HepG2 (cell line): ENCODE data around the gene AKR1C3. TPM values are rescaled to one million over a fixed set of nuclear protein-coding genes. Genes with fewer than 3 reads are reported as not detected.
A peak's percentile ranks its signal among the peaks of the same experiment; 100 is the strongest.

Experiments
- ASH2L ChIP-seq: fragments of 300-600, 200-600 bp; sonication (generic); IDR thresholded peaks from 2 replicates; pipeline ENCODE4 v1.7.0; 2017; ENCODE audit warnings: low read depth, mild to moderate bottlenecking, moderate library complexity, mixed read lengths, low read length; ENCODE audit not compliant: insufficient read length
- BATF2 ChIP-seq: sonication (generic); formaldehyde crosslinking; IDR thresholded peaks from 2 replicates; pipeline ENCODE4 v1.8.0; 2022; ENCODE audit warnings: mild to moderate bottlenecking, missing genetic modification reagents, moderate library complexity
- BHLHE40 ChIP-seq: IDR thresholded peaks from 2 replicates; pipeline ENCODE4 v1.6.1; 2011; ENCODE audit warnings: low read length, improper control_type of control experiment
- ERF ChIP-seq: IDR thresholded peaks from 2 replicates; pipeline ENCODE4 v1.6.1; 2018; ENCODE audit warnings: missing biosample characterization, missing genetic modification reagents
- FOXM1 ChIP-seq: sonication (generic); formaldehyde crosslinking; IDR thresholded peaks from 2 replicates; pipeline ENCODE4 v1.5.0; 2020; ENCODE audit warnings: missing genetic modification reagents
- GABPB1 ChIP-seq: IDR thresholded peaks from 2 replicates; pipeline ENCODE4 v1.6.1; 2016; ENCODE audit warnings: mild to moderate bottlenecking, missing genetic modification reagents, moderate library complexity, missing compliant biosample characterization
- HOXA7 ChIP-seq: sonication (generic); formaldehyde crosslinking; IDR thresholded peaks from 2 replicates; pipeline ENCODE4 v1.8.1; 2022; ENCODE audit warnings: mild to moderate bottlenecking, missing genetic modification reagents, moderate library complexity
- MTA1 ChIP-seq: sonication (generic); formaldehyde crosslinking; IDR thresholded peaks from 2 replicates; pipeline ENCODE4 v1.4.0; 2020; ENCODE audit warnings: missing genetic modification reagents, mild to moderate bottlenecking, borderline replicate concordance
- NCOA1 ChIP-seq: sonication (generic); formaldehyde crosslinking; IDR thresholded peaks from 2 replicates; pipeline ENCODE4 v1.9.0; 2021; ENCODE audit warnings: missing genetic modification reagents
- SALL2 ChIP-seq: sonication (generic); formaldehyde crosslinking; IDR thresholded peaks from 2 replicates; pipeline ENCODE4 v1.8.1; 2023; ENCODE audit warnings: mild to moderate bottlenecking, missing genetic modification reagents, inconsistent platforms
- SCMH1 ChIP-seq: sonication (generic); formaldehyde crosslinking; IDR thresholded peaks from 2 replicates; pipeline ENCODE4 v1.9.0; 2021; ENCODE audit warnings: missing genetic modification reagents, mild to moderate bottlenecking, borderline replicate concordance
- SMARCC2 ChIP-seq: fragments of 450-650 bp; IDR thresholded peaks from 2 replicates; pipeline ENCODE4 v1.6.1; 2017; ENCODE audit warnings: antibody characterized with exemption, mild to moderate bottlenecking
- XRCC5 ChIP-seq: fragments of 200-400 bp; formaldehyde crosslinking; optimal IDR thresholded peaks from 2 replicates; pipeline ENCODE3; 2017; ENCODE audit warnings: mild to moderate bottlenecking, low read length
- ZFX ChIP-seq: sonication (generic); formaldehyde crosslinking; IDR thresholded peaks from 2 replicates; pipeline ENCODE4 v1.4.0; 2020; ENCODE audit warnings: mild to moderate bottlenecking, low read depth, missing genetic modification reagents, moderate library complexity
- ZNF124 ChIP-seq: sonication (generic); formaldehyde crosslinking; IDR thresholded peaks from 2 replicates; pipeline ENCODE4 v1.4.0; 2020; ENCODE audit warnings: missing genetic modification reagents
- ZNF777 ChIP-seq: sonication (generic); formaldehyde crosslinking; IDR thresholded peaks from 2 replicates; pipeline ENCODE4 v1.4.0; 2020; ENCODE audit warnings: missing genetic modification reagents
- ZNF788 ChIP-seq: sonication (generic); formaldehyde crosslinking; IDR thresholded peaks from 2 replicates; pipeline ENCODE4 v1.5.0; 2020; ENCODE audit warnings: mild to moderate bottlenecking, missing genetic modification reagents, borderline replicate concordance
- ZSCAN29 ChIP-seq: sonication (generic); formaldehyde crosslinking; conservative IDR thresholded peaks from 2 replicates; pipeline ENCODE4 v1.4.0; 2020; ENCODE audit warnings: mild to moderate bottlenecking, missing genetic modification reagents
- polyA plus RNA-seq, 8 experiments: library from polyadenylated mRNA; depleted of rRNA in 3 of 8; stranded (reverse) in 7 of 8; unstranded in 1 of 8; fragments of >200 nt; fragmentation: Illumina TruSeq in 4 of 8; extraction: Trizol in 4 of 8; gene quantifications; 2 replicates each; pipeline versions ENCODE4 v1.2.1 to v1.2.3, GENCODE V29; 2011 to 2016; ENCODE audit warnings: low read depth in 4 of 8, missing spikeins in 1 of 8, mixed read lengths in 1 of 8; ENCODE audit not compliant: insufficient read depth in 1 of 8
- total RNA-seq, 5 experiments: library from RNA; depleted of rRNA; stranded (reverse); fragments of >200 nt; fragmentation: Illumina TruSeq; extraction: Trizol; gene quantifications; 2 replicates each; pipeline ENCODE4 v1.2.3, GENCODE V29; 2016; ENCODE audit warnings: low read depth in 1 of 5
- TF ChIP-seq, protein P1 (sequence below): sonication (generic); formaldehyde crosslinking; IDR thresholded peaks from 2 replicates; pipeline ENCODE4 v1.8.1; 2023; ENCODE audit warnings: mild to moderate bottlenecking, missing genetic modification reagents
- TF ChIP-seq, protein P2 (sequence below), 2 experiments: sonication (generic) in 1 of 2; formaldehyde crosslinking in 1 of 2; IDR thresholded peaks; 2 replicates each; pipeline versions ENCODE4 v1.4.0 to v1.6.1; 2018 to 2020; ENCODE audit warnings: missing genetic modification reagents in 2 of 2, borderline replicate concordance in 1 of 2, low read depth in 1 of 2, mild to moderate bottlenecking in 1 of 2, missing biosample characterization in 1 of 2
- TF ChIP-seq, protein P3 (sequence below): IDR thresholded peaks from 2 replicates; pipeline ENCODE4 v1.6.1; 2016
- TF ChIP-seq, protein P4 (sequence below): sonication (generic); formaldehyde crosslinking; IDR thresholded peaks from 2 replicates; pipeline ENCODE4 v1.4.0; 2020; ENCODE audit warnings: missing genetic modification reagents, borderline replicate concordance

AKR1C3 gene
- total and polyA plus RNA-seq, 2 of the 13 experiments (the other 11 are each of a cell fraction or from before 2014, with no cell fraction given): 368 to 532 TPM

- TF ChIP-seq, protein P1, sequence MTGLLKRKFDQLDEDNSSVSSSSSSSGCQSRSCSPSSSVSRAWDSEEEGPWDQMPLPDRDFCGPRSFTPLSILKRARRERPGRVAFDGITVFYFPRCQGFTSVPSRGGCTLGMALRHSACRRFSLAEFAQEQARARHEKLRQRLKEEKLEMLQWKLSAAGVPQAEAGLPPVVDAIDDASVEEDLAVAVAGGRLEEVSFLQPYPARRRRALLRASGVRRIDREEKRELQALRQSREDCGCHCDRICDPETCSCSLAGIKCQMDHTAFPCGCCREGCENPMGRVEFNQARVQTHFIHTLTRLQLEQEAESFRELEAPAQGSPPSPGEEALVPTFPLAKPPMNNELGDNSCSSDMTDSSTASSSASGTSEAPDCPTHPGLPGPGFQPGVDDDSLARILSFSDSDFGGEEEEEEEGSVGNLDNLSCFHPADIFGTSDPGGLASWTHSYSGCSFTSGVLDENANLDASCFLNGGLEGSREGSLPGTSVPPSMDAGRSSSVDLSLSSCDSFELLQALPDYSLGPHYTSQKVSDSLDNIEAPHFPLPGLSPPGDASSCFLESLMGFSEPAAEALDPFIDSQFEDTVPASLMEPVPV (CRISPR knock-in tag): no peak
- TF ChIP-seq ASH2L (peak; percentile 98), BATF2 (CRISPR knock-in tag) (no peak), ZFX (CRISPR knock-in tag) (peak; percentile 96), ZNF777 (CRISPR knock-in tag) (0 out of 2 replicates have a peak, but pooled peaks have one; percentile 18), ZNF124 (CRISPR knock-in tag) (0 out of 2 replicates have a peak, but pooled peaks have one; percentile 33), ZNF788 (CRISPR knock-in tag) (no peak; the same call in 1 of the 2 replicates), HOXA7 (CRISPR knock-in tag) (no peak), FOXM1 (CRISPR knock-in tag) (no peak), BHLHE40 (no peak), MTA1 (peak; percentile 47; the same call in 1 of the 2 replicates), SALL2 (CRISPR knock-in tag) (no peak), GABPB1 (CRISPR knock-in tag) (peak; percentile 51), SCMH1 (CRISPR knock-in tag) (no peak), SMARCC2 (no peak), ZSCAN29 (CRISPR knock-in tag) (0 out of 2 replicates have a peak, but pooled peaks have one; percentile 38), ERF (CRISPR knock-in tag) (peak; percentile 47; the same call in 1 of the 2 replicates), XRCC5 (no peak), NCOA1 (CRISPR knock-in tag) (peak; percentile 61; the same call in 1 of the 2 replicates)
- TF ChIP-seq, protein P2, sequence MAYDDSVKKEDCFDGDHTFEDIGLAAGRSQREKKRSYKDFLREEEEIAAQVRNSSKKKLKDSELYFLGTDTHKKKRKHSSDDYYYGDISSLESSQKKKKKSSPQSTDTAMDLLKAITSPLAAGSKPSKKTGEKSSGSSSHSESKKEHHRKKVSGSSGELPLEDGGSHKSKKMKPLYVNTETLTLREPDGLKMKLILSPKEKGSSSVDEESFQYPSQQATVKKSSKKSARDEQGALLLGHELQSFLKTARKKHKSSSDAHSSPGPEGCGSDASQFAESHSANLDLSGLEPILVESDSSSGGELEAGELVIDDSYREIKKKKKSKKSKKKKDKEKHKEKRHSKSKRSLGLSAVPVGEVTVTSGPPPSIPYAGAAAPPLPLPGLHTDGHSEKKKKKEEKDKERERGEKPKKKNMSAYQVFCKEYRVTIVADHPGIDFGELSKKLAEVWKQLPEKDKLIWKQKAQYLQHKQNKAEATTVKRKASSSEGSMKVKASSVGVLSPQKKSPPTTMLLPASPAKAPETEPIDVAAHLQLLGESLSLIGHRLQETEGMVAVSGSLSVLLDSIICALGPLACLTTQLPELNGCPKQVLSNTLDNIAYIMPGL (CRISPR knock-in tag; IDR thresholded peaks at IDR 0.05; ENCODE audit: borderline replicate concordance in 1 of 2, low read depth in 1 of 2): peak in 1 of 2 experiments; percentile 54; a peak in 1 of 4 replicates
- TF ChIP-seq, protein P3, sequence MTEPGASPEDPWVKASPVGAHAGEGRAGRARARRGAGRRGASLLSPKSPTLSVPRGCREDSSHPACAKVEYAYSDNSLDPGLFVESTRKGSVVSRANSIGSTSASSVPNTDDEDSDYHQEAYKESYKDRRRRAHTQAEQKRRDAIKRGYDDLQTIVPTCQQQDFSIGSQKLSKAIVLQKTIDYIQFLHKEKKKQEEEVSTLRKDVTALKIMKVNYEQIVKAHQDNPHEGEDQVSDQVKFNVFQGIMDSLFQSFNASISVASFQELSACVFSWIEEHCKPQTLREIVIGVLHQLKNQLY (CRISPR knock-in tag): peak; percentile 70; the same call in 1 of the 2 replicates
- TF ChIP-seq, protein P4, sequence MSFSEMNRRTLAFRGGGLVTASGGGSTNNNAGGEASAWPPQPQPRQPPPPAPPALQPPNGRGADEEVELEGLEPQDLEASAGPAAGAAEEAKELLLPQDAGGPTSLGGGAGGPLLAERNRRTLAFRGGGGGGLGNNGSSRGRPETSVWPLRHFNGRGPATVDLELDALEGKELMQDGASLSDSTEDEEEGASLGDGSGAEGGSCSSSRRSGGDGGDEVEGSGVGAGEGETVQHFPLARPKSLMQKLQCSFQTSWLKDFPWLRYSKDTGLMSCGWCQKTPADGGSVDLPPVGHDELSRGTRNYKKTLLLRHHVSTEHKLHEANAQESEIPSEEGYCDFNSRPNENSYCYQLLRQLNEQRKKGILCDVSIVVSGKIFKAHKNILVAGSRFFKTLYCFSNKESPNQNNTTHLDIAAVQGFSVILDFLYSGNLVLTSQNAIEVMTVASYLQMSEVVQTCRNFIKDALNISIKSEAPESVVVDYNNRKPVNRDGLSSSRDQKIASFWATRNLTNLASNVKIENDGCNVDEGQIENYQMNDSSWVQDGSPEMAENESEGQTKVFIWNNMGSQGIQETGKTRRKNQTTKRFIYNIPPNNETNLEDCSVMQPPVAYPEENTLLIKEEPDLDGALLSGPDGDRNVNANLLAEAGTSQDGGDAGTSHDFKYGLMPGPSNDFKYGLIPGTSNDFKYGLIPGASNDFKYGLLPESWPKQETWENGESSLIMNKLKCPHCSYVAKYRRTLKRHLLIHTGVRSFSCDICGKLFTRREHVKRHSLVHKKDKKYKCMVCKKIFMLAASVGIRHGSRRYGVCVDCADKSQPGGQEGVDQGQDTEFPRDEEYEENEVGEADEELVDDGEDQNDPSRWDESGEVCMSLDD (CRISPR knock-in tag): no peak
These were observed 53.2 kb downstream of the AKR1C3 start (continued) for GRCh38 chr10:5147255-5147980.
